A549 (cell line): ENCODE results near the gene MUC2.

ENCODE experiments used
- BHLHE40 ChIP-seq: IDR thresholded peaks from 2 replicates; pipeline ENCODE4 v1.6.1; 2012; ENCODE audit warnings: low read depth, low read length, inconsistent platforms
- CHD2 ChIP-seq: fragments of 150-350 bp; IDR thresholded peaks from 2 replicates; pipeline ENCODE4 v1.6.1; 2014; ENCODE audit warnings: low read length; ENCODE audit not compliant: partially characterized antibody
- CTCF ChIP-seq: fragments of >200 bp; sonication (Bioruptor Twin); formaldehyde crosslinking; IDR thresholded peaks from 3 replicates; pipeline ENCODE4 v1.5.1; 2016
- EP300 ChIP-seq, 2 experiments: fragments of >200 bp; sonication (Bioruptor Twin); formaldehyde crosslinking; IDR thresholded peaks; 2 replicates in 1 of 2; 3 replicates in 1 of 2; pipeline ENCODE4 v1.6.1; 2016 to 2017
- NR3C1 ChIP-seq: fragments of >200 bp; sonication (Bioruptor Twin); formaldehyde crosslinking; IDR thresholded peaks from 3 replicates; pipeline ENCODE4 v1.6.1; 2017
- POLR2A ChIP-seq: IDR thresholded peaks from 2 replicates; pipeline ENCODE4 v1.6.1; 2012; ENCODE audit warnings: mild to moderate bottlenecking, low read length
- TF ChIP-seq, protein P1 (sequence below): fragments of 450-650 bp; IDR thresholded peaks from 2 replicates; pipeline ENCODE4 v1.6.1; 2014; ENCODE audit warnings: antibody characterized with exemption

- no peak for TF ChIP-seq EP300 (IDR thresholded peaks at IDR 0.05)
- TF ChIP-seq POLR2A, result no peak
- TF ChIP-seq CTCF, result no peak
- no peak for TF ChIP-seq NR3C1
- TF ChIP-seq, protein P1, sequence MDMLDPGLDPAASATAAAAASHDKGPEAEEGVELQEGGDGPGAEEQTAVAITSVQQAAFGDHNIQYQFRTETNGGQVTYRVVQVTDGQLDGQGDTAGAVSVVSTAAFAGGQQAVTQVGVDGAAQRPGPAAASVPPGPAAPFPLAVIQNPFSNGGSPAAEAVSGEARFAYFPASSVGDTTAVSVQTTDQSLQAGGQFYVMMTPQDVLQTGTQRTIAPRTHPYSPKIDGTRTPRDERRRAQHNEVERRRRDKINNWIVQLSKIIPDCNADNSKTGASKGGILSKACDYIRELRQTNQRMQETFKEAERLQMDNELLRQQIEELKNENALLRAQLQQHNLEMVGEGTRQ, result no peak
- no peak for TF ChIP-seq BHLHE40
- no peak for TF ChIP-seq CHD2
Measured at GRCh38 chr11:1104411-1105182, 29.9 kb downstream of the MUC2 start.
